ENCODE data around the gene CDH11.

CDH11 gene

GRCh38 chr16:65021852-65022595 is 99.8 kb downstream of the CDH11 start:
- DNase-seq, result no peak

GRCh38 chr16:65016754-65017153 is 105.1 kb downstream of the CDH11 start:
- no peak for DNase-seq

GRCh38 chr16:65015599-65015998 is 106.3 kb downstream of the CDH11 start:
- no peak for DNase-seq

GRCh38 chr16:65012357-65012756 is 109.5 kb downstream of the CDH11 start:
- DNase-seq, result no peak

GRCh38 chr16:65010125-65010524 is 111.7 kb downstream of the CDH11 start:
- no peak for DNase-seq

GRCh38 chr16:65005696-65006095 is 116.2 kb downstream of the CDH11 start:
- no peak for DNase-seq

- DNase-seq, result no peak
Measured at GRCh38 chr16:65004570-65004969, 117.3 kb downstream of the CDH11 start.

- no peak for DNase-seq
Measured at GRCh38 chr16:65003621-65004020, 118.2 kb downstream of the CDH11 start.

- no peak for DNase-seq
Measured at GRCh38 chr16:65002265-65002664, 119.6 kb downstream of the CDH11 start.

- no peak for DNase-seq
Measured at GRCh38 chr16:65000654-65001053, 121.2 kb downstream of the CDH11 start.

- DNase-seq, result no peak
Measured at GRCh38 chr16:64997751-64998150, 124.1 kb downstream of the CDH11 start.

- no peak for DNase-seq
Measured at GRCh38 chr16:64997121-64997520, 124.7 kb downstream of the CDH11 start.

- DNase-seq, result no peak
Measured at GRCh38 chr16:64996641-64997040, 125.2 kb downstream of the CDH11 start.

GRCh38 chr16:64993464-64993863 is 128.4 kb downstream of the CDH11 start:
- no peak for DNase-seq

- peak; percentile 25 for DNase-seq
Measured at GRCh38 chr16:64991001-64991400, 130.9 kb downstream of the CDH11 start.

- no peak for DNase-seq
Measured at GRCh38 chr16:64990101-64990500, 131.8 kb downstream of the CDH11 start.

GRCh38 chr16:64989050-64989449 is 132.8 kb downstream of the CDH11 start:
- no peak for DNase-seq

GRCh38 chr16:64983963-64984362 is 137.9 kb downstream of the CDH11 start:
- peak; percentile 57 for DNase-seq

- no peak for DNase-seq
Measured at GRCh38 chr16:64983231-64983630, 138.6 kb downstream of the CDH11 start.

GRCh38 chr16:64982581-64982980 is 139.3 kb downstream of the CDH11 start:
- DNase-seq, result no peak

GRCh38 chr16:64981568-64982281 is 140.1 kb downstream of the CDH11 start:
- no peak for DNase-seq

- DNase-seq, result no peak
Measured at GRCh38 chr16:64977206-64977920, 144.5 kb downstream of the CDH11 start.

- DNase-seq, result no peak
Measured at GRCh38 chr16:64975821-64976220, 146.0 kb downstream of the CDH11 start.

GRCh38 chr16:64974381-64974780 is 147.5 kb downstream of the CDH11 start:
- DNase-seq, result no peak

Measured in right hindlimb (tissue), 1 donor.